Breast epithelium (tissue), 3 donors: Measurements from ENCODE around the gene CXorf38.

Source experiments
- CTCF ChIP-seq, 3 donors: fragments of 450-650 bp; IDR thresholded peaks; one replicate each; pipeline ENCODE4 v1.5.1; 2016 to 2017; ENCODE audit warnings: antibody characterized with exemption in 3 of 3, mild to moderate bottlenecking in 3 of 3, moderate library complexity in 3 of 3
- POLR2A ChIP-seq: fragments of 450-650 bp; IDR thresholded peaks from one replicate; pipeline ENCODE4 v1.6.1; 2016; ENCODE audit warnings: antibody characterized with exemption, mild to moderate bottlenecking, moderate library complexity

- TF ChIP-seq CTCF (IDR thresholded peaks at IDR 0.05) (no peak), POLR2A (no peak)
Measured at GRCh38 chrX:40660381-40660780, 13.0 kb upstream of the CXorf38 start.
